A673 (cell line): Measurements from ENCODE around the gene WDR19.

ENCODE experiments used
- CTCF ChIP-seq: fragments of 300-800, 200-600 bp; sonication (generic); conservative IDR thresholded peaks from 2 replicates; pipeline ENCODE4 v1.5.1; 2017; ENCODE audit warnings: low read depth, mild to moderate bottlenecking, antibody characterized with exemption, low read length, moderate library complexity, mixed read lengths
- EZH2 ChIP-seq: fragments of 200-600 bp; sonication (generic); IDR thresholded peaks from 2 replicates; pipeline ENCODE4 v1.6.1; 2017; ENCODE audit warnings: borderline replicate concordance, low read depth, mild to moderate bottlenecking, mixed read lengths, antibody characterized with exemption, low read length; ENCODE audit not compliant: poor library complexity, severe bottlenecking

GRCh38 chr4:39230462-39230861 lies 48.1 kb downstream of the WDR19 start:
- TF ChIP-seq CTCF = no peak
- TF ChIP-seq EZH2 = no peak
